OCI-LY1 (cell line): Measurements from ENCODE around the gene KSR1.
"Not testable (repeated sequence)": the region's sequence is repeated elsewhere in the genome, so short reads cannot be mapped to it uniquely, and the experiment has no call there.

Experiments used
- H2AFZ ChIP-seq: fragments of 200-600 bp; sonication (generic), shearing (Covaris generic); 2 replicates; pipeline ENCODE4 v1.6.0; 2014; ENCODE audit warnings: antibody characterized with exemption, mild to moderate bottlenecking, low read length
- H3F3A ChIP-seq: fragments of 200-600 bp; sonication (generic), shearing (Covaris generic); 2 replicates; pipeline ENCODE4 v1.6.0; 2014; ENCODE audit warnings: mild to moderate bottlenecking, antibody characterized with exemption, low read length, moderate library complexity; ENCODE audit not compliant: insufficient read depth
- H3K27ac ChIP-seq: fragments of 200-600 bp; sonication (generic); 2 replicates; pipeline ENCODE4 v1.5.1; 2014; ENCODE audit warnings: low read length, mixed run types, mild to moderate bottlenecking, low read depth; ENCODE audit not compliant: poor library complexity, severe bottlenecking
- H3K27me3 ChIP-seq: fragments of 200-600 bp; sonication (generic); 2 replicates; pipeline ENCODE4 v1.6.0; 2014; ENCODE audit warnings: antibody characterized with exemption, mild to moderate bottlenecking, low read length, moderate library complexity; ENCODE audit not compliant: insufficient read depth
- H3K36me3 ChIP-seq: fragments of 200-600 bp; sonication (generic); 2 replicates; pipeline ENCODE4 v1.6.1; 2014; ENCODE audit warnings: mild to moderate bottlenecking, antibody characterized with exemption, low read length, moderate library complexity, mixed read lengths; ENCODE audit not compliant: insufficient read depth
- H3K4me1 ChIP-seq: fragments of 200-600 bp; sonication (generic); 2 replicates; pipeline ENCODE4 v1.5.1; 2014; ENCODE audit warnings: mild to moderate bottlenecking, low read length, moderate library complexity; ENCODE audit not compliant: insufficient read depth, severe bottlenecking
- H3K4me2 ChIP-seq: fragments of 200-600 bp; sonication (generic), shearing (Covaris generic); 2 replicates; pipeline ENCODE4 v1.6.1; 2014; ENCODE audit warnings: low read length
- H3K4me3 ChIP-seq: fragments of 200-600 bp; sonication (generic); 2 replicates; pipeline ENCODE4 v1.5.1; 2014; ENCODE audit warnings: low read length, low read depth, mild to moderate bottlenecking, mixed read lengths; ENCODE audit not compliant: poor library complexity, severe bottlenecking
- H3K79me2 ChIP-seq: fragments of 200-600 bp; shearing (Covaris generic); 2 replicates; pipeline ENCODE4 v1.6.1; 2016; ENCODE audit warnings: mixed run types, low read length, mixed read lengths; ENCODE audit not compliant: insufficient read depth
- H3K9ac ChIP-seq: fragments of 200-600 bp; sonication (generic), shearing (Covaris generic); 2 replicates; pipeline ENCODE4 v1.6.1; 2014; ENCODE audit warnings: mild to moderate bottlenecking, low read length, mixed read lengths
- H3K9me2 ChIP-seq: fragments of 200-600 bp; sonication (generic), shearing (Covaris generic); 2 replicates; pipeline ENCODE4 v1.6.1; 2014; ENCODE audit warnings: low read depth, mild to moderate bottlenecking, low read length, mixed read lengths
- H3K9me3 ChIP-seq: fragments of 200-600 bp; shearing (Covaris generic); 2 replicates; pipeline ENCODE4 v1.6.1; 2014; ENCODE audit warnings: low read length, mixed read lengths
- H4K20me1 ChIP-seq: fragments of 200-600 bp; sonication (generic), shearing (Covaris generic); 2 replicates; pipeline ENCODE4 v1.6.0; 2016; ENCODE audit warnings: mild to moderate bottlenecking, low read length; ENCODE audit not compliant: insufficient read depth
- EZH2 ChIP-seq: fragments of 200-600 bp; sonication (generic), shearing (Covaris generic); IDR thresholded peaks from 2 replicates; pipeline ENCODE4 v1.8.0; 2017; ENCODE audit warnings: borderline replicate concordance, mixed run types, mild to moderate bottlenecking, antibody characterized with exemption, low read length, moderate library complexity, mixed read lengths
- TF ChIP-seq, protein P1 (sequence below): fragments of 200-600 bp; sonication (generic), shearing (Covaris generic); IDR thresholded peaks from 2 replicates; pipeline ENCODE4 v1.5.1; 2017; ENCODE audit warnings: mild to moderate bottlenecking, antibody characterized with exemption, low read length, moderate library complexity, mixed read lengths

KSR1 gene

DNA sequence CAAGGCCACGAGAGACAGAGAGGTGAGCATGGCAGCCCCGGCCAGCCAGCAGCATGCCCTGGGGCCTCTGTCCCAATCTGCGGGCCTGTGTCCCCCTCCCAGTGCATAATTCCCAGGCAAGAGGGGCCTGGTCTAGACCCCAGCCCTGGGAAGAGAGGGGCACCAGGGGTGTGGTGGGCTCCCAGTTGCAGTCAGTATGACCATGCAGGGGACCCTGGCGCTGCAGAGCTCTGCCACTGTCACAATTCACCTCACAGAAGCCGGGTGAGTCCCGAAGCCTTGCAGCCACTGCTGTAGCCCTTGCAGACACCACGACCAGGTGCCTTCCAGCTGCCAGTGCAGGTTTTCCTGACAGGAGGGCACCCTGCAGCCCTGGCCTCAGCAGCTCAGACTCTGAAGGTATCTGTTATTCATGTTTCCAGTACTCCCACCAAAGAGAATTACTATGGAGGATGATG, 25.8 kb upstream of the KSR1 start:
- no peaks in the 10 kb centered on the region for H3K9me3 ChIP-seq
- no peak overlapping the region for H3K4me2 ChIP-seq
- H3K36me3 ChIP-seq = no peaks in the 10 kb centered on the region
- H3K9ac ChIP-seq = no peak overlapping the region
- H3K27ac ChIP-seq = no peak overlapping the region
- no peak overlapping the region for H3K4me3 ChIP-seq
- no peaks in the 10 kb centered on the region for H3K4me1 ChIP-seq
- no peaks in the 10 kb centered on the region for H4K20me1 ChIP-seq
- H3K9me2 ChIP-seq = no peaks in the 10 kb centered on the region
- no peak overlapping the region for H2AFZ ChIP-seq
- no peaks in the 10 kb centered on the region for H3K27me3 ChIP-seq
- H3K79me2 ChIP-seq = no peaks in the 10 kb centered on the region
- no peak for TF ChIP-seq EZH2
- TF ChIP-seq, protein P1, sequence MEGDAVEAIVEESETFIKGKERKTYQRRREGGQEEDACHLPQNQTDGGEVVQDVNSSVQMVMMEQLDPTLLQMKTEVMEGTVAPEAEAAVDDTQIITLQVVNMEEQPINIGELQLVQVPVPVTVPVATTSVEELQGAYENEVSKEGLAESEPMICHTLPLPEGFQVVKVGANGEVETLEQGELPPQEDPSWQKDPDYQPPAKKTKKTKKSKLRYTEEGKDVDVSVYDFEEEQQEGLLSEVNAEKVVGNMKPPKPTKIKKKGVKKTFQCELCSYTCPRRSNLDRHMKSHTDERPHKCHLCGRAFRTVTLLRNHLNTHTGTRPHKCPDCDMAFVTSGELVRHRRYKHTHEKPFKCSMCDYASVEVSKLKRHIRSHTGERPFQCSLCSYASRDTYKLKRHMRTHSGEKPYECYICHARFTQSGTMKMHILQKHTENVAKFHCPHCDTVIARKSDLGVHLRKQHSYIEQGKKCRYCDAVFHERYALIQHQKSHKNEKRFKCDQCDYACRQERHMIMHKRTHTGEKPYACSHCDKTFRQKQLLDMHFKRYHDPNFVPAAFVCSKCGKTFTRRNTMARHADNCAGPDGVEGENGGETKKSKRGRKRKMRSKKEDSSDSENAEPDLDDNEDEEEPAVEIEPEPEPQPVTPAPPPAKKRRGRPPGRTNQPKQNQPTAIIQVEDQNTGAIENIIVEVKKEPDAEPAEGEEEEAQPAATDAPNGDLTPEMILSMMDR = no peak
- no peaks in the 10 kb centered on the region for H3F3A ChIP-seq

DNA sequence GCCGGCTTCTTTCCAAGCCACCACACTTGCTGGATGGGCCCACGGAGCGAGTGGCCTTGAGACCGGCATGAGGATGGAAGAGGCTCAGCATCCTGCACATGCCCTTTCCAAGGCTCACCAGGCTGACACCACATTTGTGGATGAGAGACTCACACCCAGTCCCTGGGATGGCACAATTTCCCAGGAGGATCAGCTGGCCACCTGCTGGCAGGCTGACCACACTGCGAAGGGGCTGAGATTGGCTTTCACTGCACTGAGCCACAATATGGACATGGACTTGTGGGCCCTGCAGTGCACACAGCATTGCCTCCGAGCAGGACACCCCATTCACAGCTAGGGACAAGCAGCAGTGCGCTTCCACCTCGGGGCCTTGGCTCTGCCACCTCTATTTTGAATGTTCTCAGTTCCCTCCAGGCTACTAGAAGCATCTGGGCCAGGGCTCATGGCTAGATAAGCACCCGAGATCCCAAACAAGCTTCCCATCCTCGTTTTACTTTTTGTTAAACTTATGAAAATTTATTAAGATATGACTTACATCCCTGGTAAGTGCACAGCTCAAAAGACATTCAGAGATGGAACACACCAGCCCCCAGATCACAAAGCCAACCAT, 25.3 kb upstream of the KSR1 start:
- Histone ChIP-seq H2AFZ (no peak overlapping the region), H4K20me1 (no peaks in the 10 kb centered on the region)
- TF ChIP-seq, protein P1 = peak; percentile 20; the same call in 1 of the 2 replicates
- TF ChIP-seq EZH2 = no peak

DNA sequence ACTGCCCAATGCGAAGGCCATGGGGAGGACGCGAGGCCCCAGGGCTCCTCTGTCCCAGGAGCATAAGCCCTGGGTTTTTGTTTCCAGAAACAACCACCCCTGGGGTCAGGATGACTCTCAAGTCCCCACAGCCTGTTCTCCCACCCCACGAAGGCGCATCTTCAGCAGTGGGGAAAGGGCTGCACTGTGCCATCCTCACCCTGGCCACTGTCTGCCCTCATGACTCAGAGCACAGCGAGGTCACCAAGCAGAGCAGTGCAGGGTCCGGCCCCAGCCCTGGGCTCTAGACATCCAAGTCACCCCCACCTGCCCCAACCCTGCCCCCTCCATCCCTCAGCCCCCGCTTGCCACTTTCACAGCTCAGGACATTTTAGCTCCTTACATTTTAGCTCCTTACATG, 22.7 kb upstream of the KSR1 start:
- H3K9me3 ChIP-seq = no peaks in the 10 kb centered on the region
- no peaks in the 10 kb centered on the region for H3K79me2 ChIP-seq
- no peak overlapping the region for H3K27ac ChIP-seq
- H3K4me1 ChIP-seq = no peaks in the 10 kb centered on the region
- no peak overlapping the region for H3K9ac ChIP-seq
- H3F3A ChIP-seq = no peaks in the 10 kb centered on the region
- no peaks in the 10 kb centered on the region for H3K36me3 ChIP-seq
- H3K4me2 ChIP-seq = no peak overlapping the region
- H3K9me2 ChIP-seq = no peaks in the 10 kb centered on the region
- no peak for TF ChIP-seq EZH2
- TF ChIP-seq, protein P1 = no peak
- H3K4me3 ChIP-seq = no peak overlapping the region
- no peak overlapping the region for H2AFZ ChIP-seq
- no peaks in the 10 kb centered on the region for H3K27me3 ChIP-seq
- no peaks in the 10 kb centered on the region for H4K20me1 ChIP-seq

More for the DNA sequence above, 25.3 kb upstream of the KSR1 start:
- H3K4me1 ChIP-seq = no peaks in the 10 kb centered on the region
- H3K9ac ChIP-seq = no peak overlapping the region
- H3K27ac ChIP-seq = no peak overlapping the region
- no peaks in the 10 kb centered on the region for H3K79me2 ChIP-seq
- H3K9me2 ChIP-seq = no peaks in the 10 kb centered on the region
- no peaks in the 10 kb centered on the region for H3F3A ChIP-seq
- no peaks in the 10 kb centered on the region for H3K9me3 ChIP-seq
- no peaks in the 10 kb centered on the region for H3K36me3 ChIP-seq
- no peak overlapping the region for H3K4me2 ChIP-seq
- H3K4me3 ChIP-seq = no peak overlapping the region
- H3K27me3 ChIP-seq = no peaks in the 10 kb centered on the region

DNA sequence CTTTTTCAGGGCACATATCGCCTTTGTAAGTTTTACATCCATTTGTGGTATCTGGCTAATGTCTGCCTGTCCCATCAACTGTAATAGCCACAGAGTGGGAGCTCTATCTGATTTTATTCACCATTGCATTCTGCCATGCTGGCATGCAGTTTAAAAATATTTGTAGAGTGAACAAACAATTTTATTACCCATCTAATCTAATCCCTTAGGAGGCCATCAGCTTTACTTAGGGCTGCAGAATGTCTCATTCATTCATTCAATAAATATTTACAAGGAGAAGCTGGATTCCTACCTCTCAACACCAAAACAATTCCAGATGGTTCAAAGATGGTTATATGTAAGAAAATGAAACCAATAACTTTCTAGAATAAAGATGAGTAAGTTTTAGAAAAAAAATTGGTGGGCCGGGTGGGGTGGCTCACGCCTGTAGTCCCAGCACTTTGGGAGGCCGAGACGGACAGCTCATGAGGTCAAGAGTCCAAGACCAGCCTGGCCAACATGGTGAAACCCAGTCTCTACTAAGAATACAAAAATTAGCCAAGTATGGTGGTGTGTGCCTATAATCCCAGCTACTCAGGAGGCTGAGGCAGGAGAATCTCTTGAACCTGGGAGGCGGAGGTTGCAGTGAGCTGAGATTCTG, 20.7 kb upstream of the KSR1 start:
- not testable (repeated sequence) for H3K9ac ChIP-seq, H3K9me2 ChIP-seq, H3F3A ChIP-seq, H3K9me3 ChIP-seq, H3K27ac ChIP-seq, H3K79me2 ChIP-seq, H2AFZ ChIP-seq, H3K27me3 ChIP-seq, H3K36me3 ChIP-seq, H4K20me1 ChIP-seq, H3K4me1 ChIP-seq, H3K4me3 ChIP-seq, H3K4me2 ChIP-seq
